OCI-LY7 (cell line): ENCODE data around the gene DSCAM.
"Not testable (repeated sequence)": the region's sequence is repeated elsewhere in the genome, so short reads cannot be mapped to it uniquely, and the experiment has no call there.

ENCODE experiments used
- CTCF ChIP-seq: fragments of 200-600 bp; sonication (generic); conservative IDR thresholded peaks from 2 replicates; pipeline ENCODE4 v1.5.1; 2014; ENCODE audit warnings: mild to moderate bottlenecking, antibody characterized with exemption, low read length, moderate library complexity, mixed read lengths
- EZH2phosphoT487 ChIP-seq: fragments of 200-600 bp; sonication (generic); IDR thresholded peaks from 2 replicates; pipeline ENCODE4 v1.6.1; 2018; ENCODE audit warnings: low read depth, borderline replicate concordance, mild to moderate bottlenecking, mixed run types, antibody characterized with exemption, low read length, moderate library complexity, mixed read lengths

GRCh38 chr21:40033156-40033782 lies 813.7 kb downstream of the DSCAM start:
- TF ChIP-seq CTCF, EZH2phosphoT487: not testable (repeated sequence)
